Ishikawa (cell line): Measurements from ENCODE around the gene RPL38.

Experiments
- CEBPB ChIP-seq: IDR thresholded peaks from 2 replicates; pipeline ENCODE4 v1.6.1; 2012
- CREB1 ChIP-seq: IDR thresholded peaks from 2 replicates; pipeline ENCODE4 v1.6.1; 2012; ENCODE audit warnings: low read depth
- EGR1 ChIP-seq: IDR thresholded peaks from 2 replicates; pipeline ENCODE4 v1.6.1; 2012
- EP300 ChIP-seq: IDR thresholded peaks from 2 replicates; pipeline ENCODE4 v1.6.1; 2012; ENCODE audit warnings: borderline replicate concordance
- FOXM1 ChIP-seq: IDR thresholded peaks from 2 replicates; pipeline ENCODE4 v1.6.1; 2012; ENCODE audit warnings: low read depth, borderline replicate concordance
- NFIC ChIP-seq: IDR thresholded peaks from 2 replicates; pipeline ENCODE4 v1.6.1; 2012
- RAD21 ChIP-seq: IDR thresholded peaks from 2 replicates; pipeline ENCODE4 v1.6.1; 2012; ENCODE audit warnings: low read depth
- TAF1 ChIP-seq: IDR thresholded peaks from 2 replicates; pipeline ENCODE4 v1.6.1; 2012; ENCODE audit warnings: low read depth, mild to moderate bottlenecking
- TCF12 ChIP-seq: IDR thresholded peaks from 2 replicates; pipeline ENCODE4 v1.6.1; 2012; ENCODE audit warnings: low read depth
- TEAD4 ChIP-seq: IDR thresholded peaks from 2 replicates; pipeline ENCODE4 v1.6.1; 2012
- YY1 ChIP-seq: IDR thresholded peaks from 2 replicates; pipeline ENCODE4 v1.6.1; 2012; ENCODE audit warnings: low read depth
- ZBTB7A ChIP-seq: IDR thresholded peaks from 2 replicates; pipeline ENCODE4 v1.6.1; 2012; ENCODE audit warnings: low read depth
- TF ChIP-seq, protein P1 (sequence below): IDR thresholded peaks from 2 replicates; pipeline ENCODE4 v1.6.1; 2012
- TF ChIP-seq, protein P2 (sequence below): IDR thresholded peaks from 2 replicates; pipeline ENCODE4 v1.6.1; 2012; ENCODE audit warnings: low read depth, mild to moderate bottlenecking
- TF ChIP-seq, protein P3 (sequence below): IDR thresholded peaks from 2 replicates; pipeline ENCODE4 v1.6.1; 2012

Gene RPL38

DNA sequence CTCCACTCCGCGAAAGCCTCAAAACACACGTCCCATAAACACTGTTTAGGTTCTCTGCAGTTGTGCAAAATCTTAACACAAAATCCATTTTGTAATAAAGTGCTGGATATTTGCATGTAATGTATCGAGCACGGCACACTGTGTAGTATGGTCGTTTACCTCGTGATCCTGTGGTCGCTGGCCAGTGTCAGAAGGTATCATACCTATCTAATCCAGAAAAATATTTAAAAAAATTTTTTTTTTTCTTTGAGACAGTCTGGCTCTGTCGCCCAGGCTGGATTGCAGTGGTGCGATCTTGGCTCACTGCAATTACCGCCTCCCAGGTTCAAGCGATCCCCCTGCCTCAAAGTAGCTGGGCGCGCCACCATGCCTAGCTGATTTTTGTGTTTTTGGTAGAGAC is 996 bp downstream of the RPL38 start:
- TF ChIP-seq CREB1, result no peak
- TF ChIP-seq EP300, result no peak
- TF ChIP-seq EGR1, result no peak
- TF ChIP-seq, protein P1, sequence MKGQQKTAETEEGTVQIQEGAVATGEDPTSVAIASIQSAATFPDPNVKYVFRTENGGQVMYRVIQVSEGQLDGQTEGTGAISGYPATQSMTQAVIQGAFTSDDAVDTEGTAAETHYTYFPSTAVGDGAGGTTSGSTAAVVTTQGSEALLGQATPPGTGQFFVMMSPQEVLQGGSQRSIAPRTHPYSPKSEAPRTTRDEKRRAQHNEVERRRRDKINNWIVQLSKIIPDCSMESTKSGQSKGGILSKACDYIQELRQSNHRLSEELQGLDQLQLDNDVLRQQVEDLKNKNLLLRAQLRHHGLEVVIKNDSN, result no peak
- TF ChIP-seq ZBTB7A, result no peak
- TF ChIP-seq, protein P2, sequence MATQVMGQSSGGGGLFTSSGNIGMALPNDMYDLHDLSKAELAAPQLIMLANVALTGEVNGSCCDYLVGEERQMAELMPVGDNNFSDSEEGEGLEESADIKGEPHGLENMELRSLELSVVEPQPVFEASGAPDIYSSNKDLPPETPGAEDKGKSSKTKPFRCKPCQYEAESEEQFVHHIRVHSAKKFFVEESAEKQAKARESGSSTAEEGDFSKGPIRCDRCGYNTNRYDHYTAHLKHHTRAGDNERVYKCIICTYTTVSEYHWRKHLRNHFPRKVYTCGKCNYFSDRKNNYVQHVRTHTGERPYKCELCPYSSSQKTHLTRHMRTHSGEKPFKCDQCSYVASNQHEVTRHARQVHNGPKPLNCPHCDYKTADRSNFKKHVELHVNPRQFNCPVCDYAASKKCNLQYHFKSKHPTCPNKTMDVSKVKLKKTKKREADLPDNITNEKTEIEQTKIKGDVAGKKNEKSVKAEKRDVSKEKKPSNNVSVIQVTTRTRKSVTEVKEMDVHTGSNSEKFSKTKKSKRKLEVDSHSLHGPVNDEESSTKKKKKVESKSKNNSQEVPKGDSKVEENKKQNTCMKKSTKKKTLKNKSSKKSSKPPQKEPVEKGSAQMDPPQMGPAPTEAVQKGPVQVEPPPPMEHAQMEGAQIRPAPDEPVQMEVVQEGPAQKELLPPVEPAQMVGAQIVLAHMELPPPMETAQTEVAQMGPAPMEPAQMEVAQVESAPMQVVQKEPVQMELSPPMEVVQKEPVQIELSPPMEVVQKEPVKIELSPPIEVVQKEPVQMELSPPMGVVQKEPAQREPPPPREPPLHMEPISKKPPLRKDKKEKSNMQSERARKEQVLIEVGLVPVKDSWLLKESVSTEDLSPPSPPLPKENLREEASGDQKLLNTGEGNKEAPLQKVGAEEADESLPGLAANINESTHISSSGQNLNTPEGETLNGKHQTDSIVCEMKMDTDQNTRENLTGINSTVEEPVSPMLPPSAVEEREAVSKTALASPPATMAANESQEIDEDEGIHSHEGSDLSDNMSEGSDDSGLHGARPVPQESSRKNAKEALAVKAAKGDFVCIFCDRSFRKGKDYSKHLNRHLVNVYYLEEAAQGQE, result no peak

GRCh38 chr17:74205274-74205673 is 1.8 kb downstream of the RPL38 start:
- TF ChIP-seq TAF1, result no peak
- no peak for TF ChIP-seq CEBPB
- no peak for TF ChIP-seq EGR1
- TF ChIP-seq RAD21, result no peak
- no peak for TF ChIP-seq EP300
- TF ChIP-seq, protein P3, sequence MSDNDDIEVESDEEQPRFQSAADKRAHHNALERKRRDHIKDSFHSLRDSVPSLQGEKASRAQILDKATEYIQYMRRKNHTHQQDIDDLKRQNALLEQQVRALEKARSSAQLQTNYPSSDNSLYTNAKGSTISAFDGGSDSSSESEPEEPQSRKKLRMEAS, result no peak
- TF ChIP-seq CREB1, result no peak
- TF ChIP-seq, protein P2, result no peak
- no peak for TF ChIP-seq TCF12

DNA sequence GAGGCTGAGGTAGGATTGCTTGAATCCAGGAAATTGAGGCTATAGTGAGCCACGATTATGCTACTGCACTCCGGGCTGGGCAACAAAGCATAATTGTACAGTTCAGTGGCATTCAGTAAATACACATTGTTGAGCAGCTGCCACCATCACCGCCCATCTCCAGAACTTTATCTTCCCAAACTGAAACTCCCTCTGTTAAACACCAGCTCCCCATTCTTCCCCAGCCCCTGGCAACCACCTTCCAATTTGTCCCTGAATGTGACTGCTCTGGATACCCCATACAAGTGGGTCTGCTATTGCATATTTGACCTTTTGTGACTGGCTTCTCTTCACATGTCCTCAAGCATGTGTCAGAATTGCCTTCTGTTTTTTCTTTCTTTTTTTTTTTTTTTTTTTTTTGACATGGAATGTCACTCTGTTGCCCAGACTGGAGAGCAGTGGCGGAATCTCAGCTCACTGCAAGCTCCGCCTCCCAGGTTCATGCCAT is 2.9 kb downstream of the RPL38 start:
- TF ChIP-seq TAF1, result no peak
- TF ChIP-seq TCF12, result no peak
- no peak for TF ChIP-seq EGR1
- TF ChIP-seq YY1, result no peak

- TF ChIP-seq NFIC (peak; percentile 57; the same call in 1 of the 2 replicates), RAD21 (peak; percentile 42)
- TF ChIP-seq, protein P1, result no peak
Measured at GRCh38 chr17:74210191-74211140, 7.0 kb downstream of the RPL38 start.

- TF ChIP-seq CREB1 (no peak), TCF12 (no peak), CEBPB (no peak), TEAD4 (no peak), FOXM1 (no peak), NFIC (no peak), ZBTB7A (no peak), YY1 (no peak), EP300 (no peak), TAF1 (no peak)
Measured at GRCh38 chr17:74211141-74211911, 7.8 kb downstream of the RPL38 start.

GRCh38 chr17:74211912-74212208 is 8.4 kb downstream of the RPL38 start:
- TF ChIP-seq NFIC (no peak), EGR1 (no peak), TEAD4 (no peak), ZBTB7A (no peak), FOXM1 (no peak), TAF1 (no peak), EP300 (no peak), RAD21 (no peak), CEBPB (no peak), TCF12 (no peak), CREB1 (no peak), YY1 (no peak)
- TF ChIP-seq, protein P3, result no peak
- TF ChIP-seq, protein P2, result no peak
- TF ChIP-seq, protein P1, result no peak
